ENCODE measurements around the gene TUBB4B.

TUBB4B gene

DNA sequence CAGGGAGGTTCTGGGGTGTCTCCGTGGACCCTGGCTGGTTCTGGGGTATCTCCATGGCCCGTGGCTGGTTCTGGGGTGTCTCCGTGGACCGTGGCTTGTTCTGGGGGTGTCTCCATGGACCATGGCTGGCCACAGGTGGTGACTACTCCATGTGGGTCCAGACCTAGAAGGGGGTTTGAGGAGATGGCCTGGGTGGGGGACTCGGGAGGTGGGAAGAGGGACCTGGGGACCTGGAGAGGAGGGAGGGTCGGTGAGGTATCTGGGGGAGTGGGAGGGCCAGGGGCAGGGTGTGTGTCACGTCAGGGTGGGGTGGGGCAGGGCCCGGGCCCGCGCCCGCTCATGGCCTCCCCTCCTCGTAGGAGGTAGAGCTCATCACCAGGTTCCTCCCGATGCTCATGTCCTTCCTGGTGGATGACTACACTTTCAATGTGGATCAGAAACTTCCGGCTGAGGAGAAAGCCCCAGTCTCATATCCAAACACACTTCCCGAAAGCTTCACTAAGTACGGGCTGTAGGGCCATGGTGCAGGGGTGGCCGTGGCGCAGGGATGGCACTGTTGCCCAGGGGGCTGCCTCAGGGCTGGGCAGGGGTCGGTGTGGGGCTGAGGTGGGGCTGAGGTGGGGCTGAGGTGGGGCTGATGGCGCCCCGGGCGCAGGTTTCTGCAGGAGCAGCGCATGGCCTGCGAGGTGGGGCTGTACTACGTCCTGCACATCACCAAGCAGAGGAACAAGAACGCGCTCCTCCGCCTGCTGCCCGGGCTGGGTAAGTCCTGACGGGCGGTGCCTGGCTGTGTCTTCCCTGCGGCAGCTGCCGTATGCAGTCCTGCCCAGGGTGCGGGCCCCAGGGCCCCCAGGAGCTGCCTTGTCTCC, 25.7 kb downstream of the TUBB4B start:
- no peak for TF ChIP-seq TAF1 (IDR thresholded peaks at IDR 0.05; ENCODE audit: borderline replicate concordance, insufficient read depth, low read length)
- no peak for TF ChIP-seq FOXP2 (optimal IDR thresholded peaks at IDR 0.05; ENCODE audit: borderline replicate concordance, extremely low read depth, extremely low read length, insufficient read depth)
- no peak for TF ChIP-seq SIN3A (IDR thresholded peaks at IDR 0.05; ENCODE audit: borderline replicate concordance, insufficient read depth, low read length)
- no peak for TF ChIP-seq REST (IDR thresholded peaks at IDR 0.05; ENCODE audit: insufficient read depth in 1 of 2, low read depth in 2 of 2, low read length in 2 of 2)
- no peak for TF ChIP-seq POLR2AphosphoS5 (IDR thresholded peaks at IDR 0.05; ENCODE audit: low read depth, low read length)

DNA sequence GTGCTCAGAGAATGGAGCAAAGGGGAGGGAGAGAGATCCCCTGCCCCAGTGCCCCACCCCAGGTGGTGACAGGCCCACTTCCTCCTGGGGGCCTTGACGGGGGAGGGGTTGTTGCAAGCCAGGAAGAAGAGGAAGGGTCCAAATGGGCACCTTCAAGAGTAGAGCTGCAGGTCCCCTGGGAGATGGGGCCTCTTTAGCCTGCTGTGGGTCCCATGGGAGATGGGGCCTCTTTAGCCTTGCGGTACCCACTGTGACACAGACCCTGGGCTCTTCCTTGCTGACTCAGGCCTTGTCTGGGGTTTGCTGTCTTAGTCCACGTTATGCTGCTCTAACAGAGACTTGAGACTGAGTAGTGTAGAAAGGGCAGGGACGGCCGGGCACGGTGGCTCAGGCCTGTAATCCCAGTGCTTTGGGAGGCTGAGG, 26.9 kb downstream of the TUBB4B start:
- TF ChIP-seq FOXP2 (optimal IDR thresholded peaks at IDR 0.05; ENCODE audit: borderline replicate concordance, extremely low read depth, extremely low read length, insufficient read depth): no peak
- no peak for TF ChIP-seq TAF1 (IDR thresholded peaks at IDR 0.05; ENCODE audit: borderline replicate concordance, insufficient read depth, low read length)
- TF ChIP-seq REST (IDR thresholded peaks at IDR 0.05; ENCODE audit: insufficient read depth in 1 of 2, low read depth in 2 of 2, low read length in 2 of 2): no peak
- no peak for TF ChIP-seq SIN3A (IDR thresholded peaks at IDR 0.05; ENCODE audit: borderline replicate concordance, insufficient read depth, low read length)
- TF ChIP-seq POLR2AphosphoS5 (IDR thresholded peaks at IDR 0.05; ENCODE audit: low read depth, low read length): no peak

DNA sequence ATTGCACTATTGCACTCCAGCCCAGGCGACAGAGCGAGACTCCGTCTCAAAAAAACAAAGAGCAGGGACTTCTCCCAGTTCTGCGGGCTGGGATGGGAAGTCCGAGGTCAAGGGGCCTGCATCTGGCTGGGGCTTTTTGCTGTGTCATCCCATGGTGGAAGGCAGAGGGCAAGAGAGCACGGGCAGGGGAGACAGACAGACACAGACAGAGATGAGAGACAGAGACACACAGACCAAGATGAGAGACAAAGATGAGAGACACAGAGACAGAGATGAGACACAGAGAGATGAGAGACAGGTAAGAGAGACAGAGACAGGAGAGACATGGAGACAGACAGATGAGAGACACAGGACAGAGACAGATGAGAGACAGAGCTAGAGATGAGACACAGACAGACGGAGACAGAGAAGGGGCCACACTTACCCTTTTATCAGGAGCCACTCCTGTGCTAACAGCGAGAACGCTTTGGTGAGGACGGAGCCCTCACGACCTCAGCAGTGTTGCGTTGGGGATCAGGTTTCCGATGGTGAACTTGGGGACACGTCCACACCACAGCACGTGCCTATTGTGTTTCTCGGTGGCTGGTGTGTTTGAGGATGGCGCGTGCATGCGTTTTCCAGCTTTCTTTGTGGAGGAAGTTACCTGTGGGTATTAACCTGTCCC, 27.6 kb downstream of the TUBB4B start:
- TF ChIP-seq SIN3A (IDR thresholded peaks at IDR 0.05; ENCODE audit: borderline replicate concordance, insufficient read depth, low read length) (no peak), TAF1 (IDR thresholded peaks at IDR 0.05; ENCODE audit: borderline replicate concordance, insufficient read depth, low read length) (no peak), REST (IDR thresholded peaks at IDR 0.05; ENCODE audit: insufficient read depth in 1 of 2, low read depth in 2 of 2, low read length in 2 of 2) (no peak), POLR2AphosphoS5 (IDR thresholded peaks at IDR 0.05; ENCODE audit: low read depth, low read length) (no peak), FOXP2 (optimal IDR thresholded peaks at IDR 0.05; ENCODE audit: borderline replicate concordance, extremely low read depth, extremely low read length, insufficient read depth) (no peak)

GRCh38 chr9:137269231-137269772, 28.2 kb downstream of the TUBB4B start:
- no peak for TF ChIP-seq REST (IDR thresholded peaks at IDR 0.05; ENCODE audit: insufficient read depth in 1 of 2, low read depth in 2 of 2, low read length in 2 of 2)
- TF ChIP-seq SIN3A (IDR thresholded peaks at IDR 0.05; ENCODE audit: borderline replicate concordance, insufficient read depth, low read length): no peak
- no peak for TF ChIP-seq TAF1 (IDR thresholded peaks at IDR 0.05; ENCODE audit: borderline replicate concordance, insufficient read depth, low read length)
- no peak for TF ChIP-seq POLR2AphosphoS5 (IDR thresholded peaks at IDR 0.05; ENCODE audit: low read depth, low read length)
- no peak for TF ChIP-seq FOXP2 (optimal IDR thresholded peaks at IDR 0.05; ENCODE audit: borderline replicate concordance, extremely low read depth, extremely low read length, insufficient read depth)

Data from PFSK-1 (cell line).